OCI-LY7 (cell line): ENCODE results near the gene MAP1LC3B.

Experiments used
- CTCF ChIP-seq: fragments of 200-600 bp; sonication (generic); conservative IDR thresholded peaks from 2 replicates; pipeline ENCODE4 v1.5.1; 2014; ENCODE audit warnings: mild to moderate bottlenecking, antibody characterized with exemption, low read length, moderate library complexity, mixed read lengths
- EZH2phosphoT487 ChIP-seq: fragments of 200-600 bp; sonication (generic); IDR thresholded peaks from 2 replicates; pipeline ENCODE4 v1.6.1; 2018; ENCODE audit warnings: low read depth, borderline replicate concordance, mild to moderate bottlenecking, mixed run types, antibody characterized with exemption, low read length, moderate library complexity, mixed read lengths

DNA sequence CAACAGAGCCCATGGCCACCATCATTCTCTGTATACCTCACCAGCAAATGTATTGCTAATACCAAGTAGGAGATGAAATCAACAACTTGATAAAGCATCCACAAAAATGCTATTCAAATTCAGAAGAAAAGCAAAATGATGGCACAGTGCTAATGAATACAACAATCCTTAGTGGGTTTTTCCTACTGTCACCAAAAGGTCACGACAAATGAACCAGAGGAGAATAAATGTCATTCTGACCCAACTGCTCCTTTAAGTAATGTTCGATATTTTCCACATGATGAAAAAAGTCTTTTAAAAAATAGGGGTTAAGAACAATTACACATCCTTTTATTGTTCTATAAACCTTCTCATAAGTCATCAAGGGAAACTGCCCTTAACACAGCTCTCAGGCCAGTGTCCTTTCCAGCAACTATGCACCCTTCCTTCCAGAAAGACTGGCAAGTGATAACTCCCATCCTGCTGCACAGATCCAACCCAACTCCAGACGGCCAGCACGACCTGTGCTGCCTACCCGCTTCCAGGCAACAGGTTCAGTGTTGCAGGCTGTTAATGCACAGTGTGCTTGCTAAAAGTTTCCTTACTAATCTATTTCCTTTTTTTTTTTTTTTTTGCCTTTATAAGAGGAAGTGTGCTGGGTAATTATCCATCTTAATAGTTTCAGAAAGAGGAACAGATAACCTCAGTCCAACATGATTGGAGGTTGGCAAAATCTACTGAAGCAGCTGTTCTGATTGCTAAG, 23.9 kb upstream of the MAP1LC3B start:
- TF ChIP-seq CTCF: no peak
- no peak for TF ChIP-seq EZH2phosphoT487
